ENCODE results near the gene DAGLA.

DNA sequence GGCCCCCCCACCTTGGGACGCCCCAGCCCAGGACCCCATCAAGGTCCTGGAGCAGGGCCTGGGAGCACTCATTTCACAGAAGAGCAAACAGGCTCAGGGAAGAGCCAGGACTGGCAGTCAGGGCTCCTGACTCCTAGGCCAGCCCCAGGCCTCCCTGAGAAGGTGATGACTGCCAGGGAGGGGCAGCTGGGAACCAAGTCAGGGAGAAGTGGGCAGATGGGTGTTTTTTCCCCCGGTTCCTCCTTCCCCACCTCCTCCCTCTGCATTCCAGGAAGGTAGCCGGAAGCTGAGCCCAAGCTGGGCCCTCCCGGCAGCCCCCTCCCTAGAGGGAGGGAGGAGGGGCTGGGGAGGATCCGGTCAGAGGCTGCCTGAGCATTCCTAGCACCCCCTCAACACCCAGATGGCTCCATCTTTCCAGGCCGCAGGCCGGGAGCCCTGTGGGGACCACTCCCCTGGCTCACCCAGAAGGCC lies 91.8 kb downstream of the DAGLA start:
- TF ChIP-seq, protein P1, sequence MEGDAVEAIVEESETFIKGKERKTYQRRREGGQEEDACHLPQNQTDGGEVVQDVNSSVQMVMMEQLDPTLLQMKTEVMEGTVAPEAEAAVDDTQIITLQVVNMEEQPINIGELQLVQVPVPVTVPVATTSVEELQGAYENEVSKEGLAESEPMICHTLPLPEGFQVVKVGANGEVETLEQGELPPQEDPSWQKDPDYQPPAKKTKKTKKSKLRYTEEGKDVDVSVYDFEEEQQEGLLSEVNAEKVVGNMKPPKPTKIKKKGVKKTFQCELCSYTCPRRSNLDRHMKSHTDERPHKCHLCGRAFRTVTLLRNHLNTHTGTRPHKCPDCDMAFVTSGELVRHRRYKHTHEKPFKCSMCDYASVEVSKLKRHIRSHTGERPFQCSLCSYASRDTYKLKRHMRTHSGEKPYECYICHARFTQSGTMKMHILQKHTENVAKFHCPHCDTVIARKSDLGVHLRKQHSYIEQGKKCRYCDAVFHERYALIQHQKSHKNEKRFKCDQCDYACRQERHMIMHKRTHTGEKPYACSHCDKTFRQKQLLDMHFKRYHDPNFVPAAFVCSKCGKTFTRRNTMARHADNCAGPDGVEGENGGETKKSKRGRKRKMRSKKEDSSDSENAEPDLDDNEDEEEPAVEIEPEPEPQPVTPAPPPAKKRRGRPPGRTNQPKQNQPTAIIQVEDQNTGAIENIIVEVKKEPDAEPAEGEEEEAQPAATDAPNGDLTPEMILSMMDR (IDR thresholded peaks at IDR 0.05), result no peak
- TF ChIP-seq POLR2AphosphoS5 (IDR thresholded peaks at IDR 0.05) (no peak), EP300 (IDR thresholded peaks at IDR 0.05) (no peak)
